HepG2 (cell line): Measurements from ENCODE around the gene GJB2. TPM values are rescaled to one million over a fixed set of nuclear protein-coding genes. Genes with fewer than 3 reads are reported as not detected.
"Not testable (repeated sequence)": the region's sequence is repeated elsewhere in the genome, so short reads cannot be mapped to it uniquely, and the experiment has no call there.

Experiments used
- ATAC-seq: fragments of 200-7000 bp; cut with Tn5 transposase; 3 replicates; pipeline ENCODE4 v1.9.1; 2020; ENCODE audit warnings: mild to moderate bottlenecking, moderate library complexity
- BruUV-seq: library from RNA; stranded (reverse); fragments of 400-500 nt; replicated peaks from 2 replicates; lab custom pipeline; 2021; lab: Mats Ljungman, UMichigan
- CTCF ChIA-PET: fragments of 300-600 bp; formaldehyde crosslinking; extraction: SDS; loops from one replicate; lab custom pipeline; 2021; ENCODE audit warnings: low total read pairs, inconsistent platforms, low intra/inter-chr PET ratio; lab: Yijun Ruan, JAX
- POLR2A ChIA-PET: fragments of 350-600 bp; sonication (Branson Sonifier 250); formaldehyde crosslinking; loops from one replicate; lab custom pipeline; 2020; ENCODE audit warnings: antibody characterized with exemption, inconsistent platforms; lab: Yijun Ruan, JAX
- DNase-seq: peaks from one replicate; pipeline ENCODE4 v3.0.0-alpha.2; 2015; ENCODE audit warnings: low spot score
- FAIRE-seq: peaks from 3 replicates; lab custom pipeline; 2011; peaks lifted over from hg19 to GRCh38; lab: Jason Lieb, UNC
- H2AFZ ChIP-seq: one replicate; pipeline ENCODE4 v1.6.1; 2011; ENCODE audit warnings: low read length, inconsistent platforms
- H3K27ac ChIP-seq: fragments of 300-600 bp; 3 replicates; pipeline ENCODE4 v1.8.0; 2011; ENCODE audit warnings: mixed run types, mild to moderate bottlenecking, mixed read lengths, low read length, inconsistent platforms; ENCODE audit not compliant: insufficient read depth; ENCODE audit errors: extremely low read length
- H3K27me3 ChIP-seq, 2 experiments: fragments of 200-600 bp in 1 of 2; 2 replicates in 1 of 2; 3 replicates in 1 of 2; pipeline versions ENCODE4 v1.6.0 to v1.8.0; 2011; ENCODE audit warnings: low read length in 2 of 2, mild to moderate bottlenecking in 2 of 2, moderate library complexity in 2 of 2, inconsistent platforms in 1 of 2; ENCODE audit not compliant: insufficient read depth in 2 of 2, control insufficient read depth in 1 of 2
- H3K36me3 ChIP-seq, 2 experiments: fragments of 200-600 bp in 1 of 2; replicated peaks in 1 of 2; 2 replicates in 1 of 2; 3 replicates in 1 of 2; pipeline versions ENCODE4 v1.5.1 to v1.8.0; 2011; ENCODE audit warnings: low read length in 2 of 2, inconsistent platforms in 1 of 2; ENCODE audit not compliant: insufficient read depth in 2 of 2, control insufficient read depth in 1 of 2
- H3K4me1 ChIP-seq: 2 replicates; pipeline ENCODE4 v1.5.1; 2012; ENCODE audit warnings: low read length, inconsistent platforms; ENCODE audit not compliant: insufficient read depth
- H3K4me2 ChIP-seq: 2 replicates; pipeline ENCODE4 v1.6.0; 2011; ENCODE audit warnings: low read depth, low read length, inconsistent platforms
- H3K4me3 ChIP-seq, 3 experiments: fragments of 200-600 bp in 1 of 3; sonication (generic), shearing (Covaris generic) in 1 of 3; replicated peaks in 1 of 3; 2 replicates each; pipeline ENCODE4 v1.5.1; 2011 to 2016; ENCODE audit warnings: low read length in 3 of 3, inconsistent platforms in 2 of 3, low read depth in 2 of 3, mild to moderate bottlenecking in 2 of 3, control low read depth in 1 of 3, mixed read lengths in 1 of 3; ENCODE audit not compliant: insufficient read depth in 1 of 3
- H3K79me2 ChIP-seq: one replicate; pipeline ENCODE4 v1.6.1; 2011; ENCODE audit warnings: low read length, inconsistent platforms; ENCODE audit not compliant: insufficient read depth
- H3K9ac ChIP-seq: 2 replicates; pipeline ENCODE4 v1.6.0; 2011; ENCODE audit warnings: mild to moderate bottlenecking, low read depth, low read length, inconsistent platforms; ENCODE audit not compliant: insufficient read depth
- H3K9me3 ChIP-seq: 2 replicates; pipeline ENCODE4 v1.5.1; 2012; ENCODE audit warnings: mild to moderate bottlenecking, low read length
- H4K20me1 ChIP-seq: 2 replicates; pipeline ENCODE4 v1.6.0; 2011; ENCODE audit warnings: inconsistent platforms, mild to moderate bottlenecking, low read length, moderate library complexity; ENCODE audit not compliant: insufficient read depth
- DPF2 ChIP-seq: sonication (generic); formaldehyde crosslinking; IDR thresholded peaks from 2 replicates; pipeline ENCODE4 v1.4.0; 2020; ENCODE audit warnings: mild to moderate bottlenecking, low read depth, missing genetic modification reagents, borderline replicate concordance
- DZIP1 ChIP-seq: sonication (generic); formaldehyde crosslinking; IDR thresholded peaks from 2 replicates; pipeline ENCODE4 v1.5.0; 2020; ENCODE audit warnings: mild to moderate bottlenecking, missing genetic modification reagents
- EED ChIP-seq: sonication (generic); formaldehyde crosslinking; IDR thresholded peaks from 2 replicates; pipeline ENCODE4 v1.5.0; 2020; ENCODE audit warnings: mild to moderate bottlenecking, missing genetic modification reagents
- KMT2B ChIP-seq: IDR thresholded peaks from 2 replicates; pipeline ENCODE4 v1.6.1; 2016; ENCODE audit warnings: missing genetic modification reagents, missing compliant biosample characterization
- ONECUT2 ChIP-seq: sonication (generic); formaldehyde crosslinking; IDR thresholded peaks from 2 replicates; pipeline ENCODE4 v1.4.0; 2020; ENCODE audit warnings: missing genetic modification reagents
- RCOR2 ChIP-seq: IDR thresholded peaks from 2 replicates; pipeline ENCODE4 v1.6.1; 2016; ENCODE audit warnings: missing biosample characterization, missing genetic modification reagents
- SKI ChIP-seq: fragments of 450-650 bp; IDR thresholded peaks from one replicate; pipeline ENCODE4 v1.6.1; 2018; ENCODE audit warnings: mild to moderate bottlenecking; ENCODE audit not compliant: partially characterized antibody
- ZNF136 ChIP-seq: sonication (generic); formaldehyde crosslinking; IDR thresholded peaks from 2 replicates; pipeline ENCODE4 v1.8.1; 2022; ENCODE audit warnings: low read depth, mild to moderate bottlenecking, moderate library complexity, missing genetic modification reagents
- ZNF597 ChIP-seq: sonication (generic); formaldehyde crosslinking; IDR thresholded peaks from 2 replicates; pipeline ENCODE4 v1.5.0; 2020; ENCODE audit warnings: missing genetic modification reagents
- ZNF713 ChIP-seq: sonication (generic); formaldehyde crosslinking; IDR thresholded peaks from 2 replicates; pipeline ENCODE4 v1.4.0; 2020; ENCODE audit warnings: mild to moderate bottlenecking, missing genetic modification reagents
- WGBS: methylation state at CpG from one replicate; pipeline ENCODE4 v1.1.6; 2017; ENCODE audit warnings: low lambda C conversion rate; 5-methylcytosine and 5-hydroxymethylcytosine counted together
- in situ Hi-C: cut with HindIII; loops from 2 replicates; pipeline ENCODE4 v1.10.0; 2017; ENCODE audit warnings: low pct_unique_long_range_greater_than_20kb; ENCODE audit not compliant: extremely low pct_ligation_motif_present
- intact Hi-C: fragments of 100-400 bp; cut with micrococcal nuclease; formaldehyde crosslinking; loops from one replicate; pipeline ENCODE4 v1.10.0; 2022; ENCODE audit not compliant: unreplicated experiment
- polyA plus RNA-seq, 8 experiments: library from polyadenylated mRNA; depleted of rRNA in 3 of 8; stranded (reverse) in 7 of 8; unstranded in 1 of 8; fragments of >200 nt; fragmentation: Illumina TruSeq in 4 of 8; extraction: Trizol in 4 of 8; gene quantifications; 2 replicates each; pipeline versions ENCODE4 v1.2.1 to v1.2.3, GENCODE V29; 2011 to 2016; ENCODE audit warnings: low read depth in 4 of 8, missing spikeins in 1 of 8, mixed read lengths in 1 of 8; ENCODE audit not compliant: insufficient read depth in 1 of 8
- total RNA-seq, 5 experiments: library from RNA; depleted of rRNA; stranded (reverse); fragments of >200 nt; fragmentation: Illumina TruSeq; extraction: Trizol; gene quantifications; 2 replicates each; pipeline ENCODE4 v1.2.3, GENCODE V29; 2016; ENCODE audit warnings: low read depth in 1 of 5
- TF ChIP-seq, protein P1 (sequence below): sonication (generic); formaldehyde crosslinking; IDR thresholded peaks from 2 replicates; pipeline ENCODE4 v1.5.1; 2020; ENCODE audit warnings: mild to moderate bottlenecking, missing genetic modification reagents, moderate library complexity

The GJB2 gene
- total and polyA plus RNA-seq, 2 of the 13 experiments (the other 11 are each of a cell fraction or from before 2014, with no cell fraction given) = 0.15 to 0.18 TPM

- no peak for TF ChIP-seq ZNF713 (CRISPR knock-in tag)
- TF ChIP-seq EED (CRISPR knock-in tag) = no peak
- TF ChIP-seq KMT2B (CRISPR knock-in tag) = no peak
- TF ChIP-seq ZNF597 (CRISPR knock-in tag) = no peak
These were observed 36.0 kb downstream of the GJB2 start (continued) for GRCh38 chr13:20156702-20157101.

- H2AFZ ChIP-seq, intact Hi-C loops, H4K20me1 ChIP-seq, H3K4me2 ChIP-seq, FAIRE-seq, POLR2A ChIA-PET, H3K4me1 ChIP-seq, BruUV-seq, H3K79me2 ChIP-seq, ATAC-seq, CTCF ChIA-PET, H3K4me3 ChIP-seq, H3K27ac ChIP-seq, H3K36me3 ChIP-seq, H3K9me3 ChIP-seq, H3K9ac ChIP-seq, DNase-seq, in situ Hi-C loops: not testable (repeated sequence)
- peaks cover 0 to 28% of the 10 kb centered on the region in 2 experiments for H3K27me3 ChIP-seq
- WGBS = 42% methylated on average over 2 of the region's 2 CpGs
These were observed 39.4 kb downstream of the GJB2 start for GRCh38 chr13:20153290-20153689.

- no peak for DNase-seq
- H3K4me1 ChIP-seq = no peaks in the 10 kb centered on the region
- ChIA-PET CTCF (no interaction called here), POLR2A (no interaction called here)
- ATAC-seq = no peak; the same call in 2 of the 3 replicates
- H4K20me1 ChIP-seq = no peaks in the 10 kb centered on the region
- H3K9me3 ChIP-seq = no peaks in the 10 kb centered on the region
- no peaks in the 10 kb centered on the region for H3K79me2 ChIP-seq
- no peak overlapping the region for H3K9ac ChIP-seq
- no peak overlapping the region for H3K4me2 ChIP-seq
- in situ Hi-C loops (no loop called here), intact Hi-C loops (no loop called here)
- no TSS peak for BruUV-seq
- H3K27me3 ChIP-seq = peaks cover 4 to 35% of the 10 kb centered on the region in 2 experiments
- no peak overlapping the region for H2AFZ ChIP-seq
- H3K36me3 ChIP-seq = no peaks in the 10 kb centered on the region
- no peak overlapping the region for H3K4me3 ChIP-seq
- WGBS = 47% methylated on average over 11 of the region's 11 CpGs
- no peak for FAIRE-seq
- no peak overlapping the region for H3K27ac ChIP-seq
- TF ChIP-seq SKI = no peak
- TF ChIP-seq ZNF136 = no peak
- TF ChIP-seq, protein P1, sequence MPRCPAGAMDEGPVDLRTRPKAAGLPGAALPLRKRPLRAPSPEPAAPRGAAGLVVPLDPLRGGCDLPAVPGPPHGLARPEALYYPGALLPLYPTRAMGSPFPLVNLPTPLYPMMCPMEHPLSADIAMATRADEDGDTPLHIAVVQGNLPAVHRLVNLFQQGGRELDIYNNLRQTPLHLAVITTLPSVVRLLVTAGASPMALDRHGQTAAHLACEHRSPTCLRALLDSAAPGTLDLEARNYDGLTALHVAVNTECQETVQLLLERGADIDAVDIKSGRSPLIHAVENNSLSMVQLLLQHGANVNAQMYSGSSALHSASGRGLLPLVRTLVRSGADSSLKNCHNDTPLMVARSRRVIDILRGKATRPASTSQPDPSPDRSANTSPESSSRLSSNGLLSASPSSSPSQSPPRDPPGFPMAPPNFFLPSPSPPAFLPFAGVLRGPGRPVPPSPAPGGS (CRISPR knock-in tag) = no peak
- TF ChIP-seq DZIP1 (CRISPR knock-in tag) = no peak
- no peak for TF ChIP-seq ONECUT2
- TF ChIP-seq RCOR2 (CRISPR knock-in tag) = no peak
- no peak for TF ChIP-seq DPF2 (CRISPR knock-in tag)
These were observed 41.1 kb downstream of the GJB2 start for GRCh38 chr13:20151612-20152011.
